Suprapubic skin (tissue), 4 donors: Measurements from ENCODE around the gene TTK.

Experiments used
- CTCF ChIP-seq, 2 donors: fragments of 200-600 bp in 1 of 2; fragments of 450-650 bp in 1 of 2; sonication (generic) in 1 of 2; IDR thresholded peaks; one replicate each; pipeline ENCODE4 v1.5.1; 2016 to 2019; ENCODE audit warnings: antibody characterized with exemption in 2 of 2, mild to moderate bottlenecking in 1 of 2, moderate library complexity in 1 of 2
- EP300 ChIP-seq: sonication (generic); formaldehyde crosslinking; IDR thresholded peaks from one replicate; pipeline ENCODE4 v1.6.1; 2017; ENCODE audit warnings: antibody characterized with exemption
- POLR2A ChIP-seq, 2 donors: fragments of 450-650 bp; IDR thresholded peaks; one replicate each; pipeline ENCODE4 v1.6.1; 2017; ENCODE audit warnings: antibody characterized with exemption in 2 of 2, mild to moderate bottlenecking in 2 of 2, moderate library complexity in 2 of 2
- POLR2AphosphoS5 ChIP-seq, 3 donors: sonication (generic); formaldehyde crosslinking; IDR thresholded peaks; one replicate each; pipeline ENCODE4 v1.6.1; 2017; ENCODE audit warnings: antibody characterized with exemption in 3 of 3

GRCh38 chr6:79993012-79993910 is 11.2 kb upstream of the TTK start:
- no peak for TF ChIP-seq CTCF (IDR thresholded peaks at IDR 0.05)
- no peak for TF ChIP-seq POLR2A (IDR thresholded peaks at IDR 0.05)
- no peak for TF ChIP-seq EP300
- TF ChIP-seq POLR2AphosphoS5 (IDR thresholded peaks at IDR 0.05): no peak
